ENCODE measurements around the gene SAP30BP. TPM values are rescaled to one million over a fixed set of nuclear protein-coding genes. Genes with fewer than 3 reads are reported as not detected.

Gene SAP30BP
- total and polyA plus RNA-seq, 2 donors (not counting 1 experiment from before 2014, with no cell fraction given): 143 to 148 TPM

DNA sequence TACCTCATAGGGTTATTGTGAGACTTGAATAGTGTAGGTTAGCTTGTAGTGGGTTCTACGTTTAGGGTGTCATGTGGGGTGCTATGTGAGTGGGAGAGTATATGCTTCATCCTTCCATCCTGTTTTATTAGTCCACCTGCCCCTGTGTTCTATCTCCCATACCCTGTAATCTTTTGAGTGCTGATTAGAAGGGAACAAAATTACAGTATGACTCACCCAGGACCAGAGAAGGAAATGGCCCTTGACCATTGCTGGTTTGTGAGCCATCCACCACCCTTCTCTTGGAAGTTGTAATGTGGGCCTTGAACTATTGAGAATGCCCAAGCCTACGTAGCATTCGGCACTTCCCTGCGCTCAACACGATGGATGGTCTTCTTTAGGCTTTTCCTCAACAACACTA lies 17.1 kb downstream of the SAP30BP start:
- Mint-ChIP-seq H3K27me3 (no peaks in the 10 kb centered on the region), H3K27ac (no peak overlapping the region), H3K4me1 (peaks cover 45% of the 10 kb centered on the region), H3K4me3 (no peak overlapping the region), H3K9me3 (ENCODE audit: insufficient read depth) (no peaks in the 10 kb centered on the region)
- POLR2A ChIA-PET: no interaction called here
- 100% methylated on average over 3 of the region's 5 CpGs for WGBS (ENCODE audit: insufficient coverage)
- peaks cover 4 to 35% of the 10 kb centered on the region in 2 experiments for H3K36me3 ChIP-seq (replicated peaks in 1 of 2; ENCODE audit: control extremely low read depth in 1 of 2, control insufficient read depth in 1 of 2, extremely low read depth in 1 of 2, insufficient read depth in 2 of 2, low read length in 1 of 2)
- DNase-seq (no peak), ATAC-seq (ENCODE audit: low read depth) (no peak)
- no peak overlapping the region for H3K4me2 ChIP-seq (replicated peaks; ENCODE audit: low read depth, low read length, poor library complexity, severe bottlenecking)
- TF ChIP-seq, protein P1, sequence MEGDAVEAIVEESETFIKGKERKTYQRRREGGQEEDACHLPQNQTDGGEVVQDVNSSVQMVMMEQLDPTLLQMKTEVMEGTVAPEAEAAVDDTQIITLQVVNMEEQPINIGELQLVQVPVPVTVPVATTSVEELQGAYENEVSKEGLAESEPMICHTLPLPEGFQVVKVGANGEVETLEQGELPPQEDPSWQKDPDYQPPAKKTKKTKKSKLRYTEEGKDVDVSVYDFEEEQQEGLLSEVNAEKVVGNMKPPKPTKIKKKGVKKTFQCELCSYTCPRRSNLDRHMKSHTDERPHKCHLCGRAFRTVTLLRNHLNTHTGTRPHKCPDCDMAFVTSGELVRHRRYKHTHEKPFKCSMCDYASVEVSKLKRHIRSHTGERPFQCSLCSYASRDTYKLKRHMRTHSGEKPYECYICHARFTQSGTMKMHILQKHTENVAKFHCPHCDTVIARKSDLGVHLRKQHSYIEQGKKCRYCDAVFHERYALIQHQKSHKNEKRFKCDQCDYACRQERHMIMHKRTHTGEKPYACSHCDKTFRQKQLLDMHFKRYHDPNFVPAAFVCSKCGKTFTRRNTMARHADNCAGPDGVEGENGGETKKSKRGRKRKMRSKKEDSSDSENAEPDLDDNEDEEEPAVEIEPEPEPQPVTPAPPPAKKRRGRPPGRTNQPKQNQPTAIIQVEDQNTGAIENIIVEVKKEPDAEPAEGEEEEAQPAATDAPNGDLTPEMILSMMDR (IDR thresholded peaks at IDR 0.05): no peak
- TF ChIP-seq EZH2 (IDR thresholded peaks at IDR 0.05; ENCODE audit: borderline replicate concordance, insufficient read depth, low read depth, low read length, poor library complexity, severe bottlenecking): no peak
- H3K9me3 ChIP-seq (ENCODE audit: control extremely low read depth in 1 of 3, control insufficient read depth in 2 of 3, insufficient read depth in 1 of 3, low read length in 2 of 3): no peaks in the 10 kb centered on the region
- intact Hi-C loops (cut with micrococcal nuclease): no loop called here
- peaks cover 62% of the 10 kb centered on the region for H4K20me1 ChIP-seq (ENCODE audit: control insufficient read depth, insufficient read depth, low read length, poor library complexity, severe bottlenecking)
- no peak overlapping the region for H3K27ac ChIP-seq (ENCODE audit: low read length in 2 of 2)
- no peak overlapping the region for H3K9ac ChIP-seq (ENCODE audit: low read length)
- peaks cover 26 to 39% of the 10 kb centered on the region in 2 donors for H3K4me1 ChIP-seq (ENCODE audit: control insufficient read depth in 2 of 2, insufficient read depth in 2 of 2, low read length in 2 of 2)
- H2AFZ ChIP-seq (ENCODE audit: insufficient read depth, low read depth, low read length, poor library complexity, severe bottlenecking): no peak overlapping the region
- no peaks in the 10 kb centered on the region for H3K27me3 ChIP-seq (replicated peaks in 1 of 4; ENCODE audit: control extremely low read depth in 1 of 4, control insufficient read depth in 3 of 4, insufficient read depth in 4 of 4, low read length in 3 of 4)
- H3K4me3 ChIP-seq (ENCODE audit: control extremely low read depth in 1 of 5, extremely low read depth in 1 of 5, insufficient read depth in 1 of 5, low read depth in 2 of 5, low read length in 4 of 5): no peak overlapping the region
- H3K79me2 ChIP-seq (ENCODE audit: control insufficient read depth, insufficient read depth, low read length): peaks cover 94% of the 10 kb centered on the region
- CTCF ChIA-PET: interaction anchor here (0.6 to 2.1 kb wide), 2 partner anchors 9 to 51 kb away, joined by 3 to 11 read pairs; partner anchors contain the start of gene SMIM5

DNA sequence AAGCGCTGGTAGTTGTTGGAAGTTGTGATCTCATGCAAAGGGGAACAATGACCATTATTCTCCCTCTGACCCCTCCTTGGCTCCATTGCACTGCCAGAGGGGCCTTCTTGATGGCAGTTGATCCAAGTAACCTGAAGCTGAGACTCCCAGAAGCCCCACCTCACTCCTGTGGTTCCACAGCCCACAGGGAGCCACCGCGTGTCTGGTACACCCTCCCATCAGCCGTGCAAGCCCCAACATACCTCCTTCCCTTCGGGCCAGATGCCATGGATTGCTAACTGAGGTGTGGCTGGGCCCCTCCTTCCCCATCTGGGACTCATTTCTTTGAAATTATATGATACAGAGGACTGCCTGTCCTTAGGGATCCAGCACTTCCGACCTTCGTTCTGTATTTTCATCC lies 17.8 kb downstream of the SAP30BP start:
- H4K20me1 ChIP-seq (ENCODE audit: control insufficient read depth, insufficient read depth, low read length, poor library complexity, severe bottlenecking): peaks cover 55% of the 10 kb centered on the region
- H3K9me3 Mint-ChIP-seq (ENCODE audit: insufficient read depth): no peaks in the 10 kb centered on the region
- intact Hi-C loops (cut with micrococcal nuclease): no loop called here
- H3K9me3 ChIP-seq (ENCODE audit: control extremely low read depth in 1 of 3, control insufficient read depth in 2 of 3, insufficient read depth in 1 of 3, low read length in 2 of 3): no peaks in the 10 kb centered on the region
- no peaks in the 10 kb centered on the region for H3K27me3 Mint-ChIP-seq
- H2AFZ ChIP-seq (ENCODE audit: insufficient read depth, low read depth, low read length, poor library complexity, severe bottlenecking): no peak overlapping the region
- no peak overlapping the region for H3K4me3 Mint-ChIP-seq
- peaks cover 4 to 28% of the 10 kb centered on the region in 2 experiments for H3K36me3 ChIP-seq (replicated peaks in 1 of 2; ENCODE audit: control extremely low read depth in 1 of 2, control insufficient read depth in 1 of 2, extremely low read depth in 1 of 2, insufficient read depth in 2 of 2, low read length in 1 of 2)
- H3K79me2 ChIP-seq (ENCODE audit: control insufficient read depth, insufficient read depth, low read length): peaks cover 87% of the 10 kb centered on the region
- H3K9ac ChIP-seq (ENCODE audit: low read length): no peak overlapping the region
- ATAC-seq (ENCODE audit: low read depth): no peak
- H3K4me1 ChIP-seq (ENCODE audit: control insufficient read depth in 2 of 2, insufficient read depth in 2 of 2, low read length in 2 of 2): peaks cover 33 to 46% of the 10 kb centered on the region in 2 donors
- H3K4me1 Mint-ChIP-seq: peaks cover 51% of the 10 kb centered on the region
- H3K27me3 ChIP-seq (replicated peaks in 1 of 4; ENCODE audit: control extremely low read depth in 1 of 4, control insufficient read depth in 3 of 4, insufficient read depth in 4 of 4, low read length in 3 of 4): no peaks in the 10 kb centered on the region
- H3K4me3 ChIP-seq (ENCODE audit: control extremely low read depth in 1 of 5, extremely low read depth in 1 of 5, insufficient read depth in 1 of 5, low read depth in 2 of 5, low read length in 4 of 5): no peak overlapping the region
- WGBS (ENCODE audit: insufficient coverage): 93% methylated on average over 2 of the region's 7 CpGs
- ChIA-PET POLR2A (no interaction called here), CTCF (interaction anchor here (2.8 kb wide), 1 partner anchor 10 kb away, joined by 19 read pairs; no protein-coding TSS in a partner anchor)
- DNase-seq: no peak
- H3K27ac Mint-ChIP-seq: no peak overlapping the region
- TF ChIP-seq EZH2 (IDR thresholded peaks at IDR 0.05; ENCODE audit: borderline replicate concordance, insufficient read depth, low read depth, low read length, poor library complexity, severe bottlenecking): no peak
- TF ChIP-seq, protein P1 (IDR thresholded peaks at IDR 0.05): no peak
- no peak overlapping the region for H3K4me2 ChIP-seq (replicated peaks; ENCODE audit: low read depth, low read length, poor library complexity, severe bottlenecking)
- no peak overlapping the region for H3K27ac ChIP-seq (ENCODE audit: low read length in 2 of 2)
